HepG2 (cell line): ENCODE results near the gene BIRC3. TPM values are rescaled to one million over a fixed set of nuclear protein-coding genes. Genes with fewer than 3 reads are reported as not detected.

Experiments
- ASH2L ChIP-seq: fragments of 300-600, 200-600 bp; sonication (generic); IDR thresholded peaks from 2 replicates; pipeline ENCODE4 v1.7.0; 2017; ENCODE audit warnings: low read depth, mild to moderate bottlenecking, moderate library complexity, mixed read lengths, low read length; ENCODE audit not compliant: insufficient read length
- KLF11 ChIP-seq: IDR thresholded peaks from 2 replicates; pipeline ENCODE4 v1.6.1; 2016; ENCODE audit warnings: missing compliant biosample characterization
- MAF1 ChIP-seq: sonication (generic); formaldehyde crosslinking; IDR thresholded peaks from 2 replicates; pipeline ENCODE4 v1.5.0; 2020; ENCODE audit warnings: missing genetic modification reagents, borderline replicate concordance
- NFE2L1 ChIP-seq: sonication (generic); formaldehyde crosslinking; IDR thresholded peaks from 2 replicates; pipeline ENCODE4 v1.4.0; 2020; ENCODE audit warnings: missing genetic modification reagents, mild to moderate bottlenecking, borderline replicate concordance
- NFE2L2 ChIP-seq: fragments of 150-350 bp; IDR thresholded peaks from 2 replicates; pipeline ENCODE4 v1.6.1; 2014; ENCODE audit warnings: low read length
- RFX1 ChIP-seq: fragments of 450-650 bp; IDR thresholded peaks from 2 replicates; pipeline ENCODE4 v1.6.1; 2017
- SPEN ChIP-seq: sonication (generic); formaldehyde crosslinking; IDR thresholded peaks from 2 replicates; pipeline ENCODE4 v1.5.1; 2020; ENCODE audit warnings: low read depth, mild to moderate bottlenecking, missing genetic modification reagents
- YEATS4 ChIP-seq: sonication (generic); formaldehyde crosslinking; IDR thresholded peaks from 2 replicates; pipeline ENCODE4 v1.4.0; 2020; ENCODE audit warnings: missing genetic modification reagents, borderline replicate concordance
- ZFP82 ChIP-seq: sonication (generic); formaldehyde crosslinking; IDR thresholded peaks from 2 replicates; pipeline ENCODE4 v1.5.1; 2020; ENCODE audit warnings: mild to moderate bottlenecking, missing genetic modification reagents, borderline replicate concordance
- ZNF333 ChIP-seq: sonication (generic); formaldehyde crosslinking; IDR thresholded peaks from 2 replicates; pipeline ENCODE4 v1.4.0; 2020; ENCODE audit warnings: mild to moderate bottlenecking, missing genetic modification reagents, borderline replicate concordance
- ZNF570 ChIP-seq: sonication (generic); formaldehyde crosslinking; IDR thresholded peaks from 2 replicates; pipeline ENCODE4 v1.4.0; 2020; ENCODE audit warnings: mild to moderate bottlenecking, missing genetic modification reagents, borderline replicate concordance
- polyA plus RNA-seq, 8 experiments: library from polyadenylated mRNA; depleted of rRNA in 3 of 8; stranded (reverse) in 7 of 8; unstranded in 1 of 8; fragments of >200 nt; fragmentation: Illumina TruSeq in 4 of 8; extraction: Trizol in 4 of 8; gene quantifications; 2 replicates each; pipeline versions ENCODE4 v1.2.1 to v1.2.3, GENCODE V29; 2011 to 2016; ENCODE audit warnings: low read depth in 4 of 8, missing spikeins in 1 of 8, mixed read lengths in 1 of 8; ENCODE audit not compliant: insufficient read depth in 1 of 8
- total RNA-seq, 5 experiments: library from RNA; depleted of rRNA; stranded (reverse); fragments of >200 nt; fragmentation: Illumina TruSeq; extraction: Trizol; gene quantifications; 2 replicates each; pipeline ENCODE4 v1.2.3, GENCODE V29; 2016; ENCODE audit warnings: low read depth in 1 of 5
- TF ChIP-seq, protein P1 (sequence below): sonication (generic); formaldehyde crosslinking; IDR thresholded peaks from 2 replicates; pipeline ENCODE4 v1.5.0; 2020; ENCODE audit warnings: mild to moderate bottlenecking, missing genetic modification reagents
- TF ChIP-seq, protein P2 (sequence below): sonication (generic); formaldehyde crosslinking; IDR thresholded peaks from 2 replicates; pipeline ENCODE4 v1.4.0; 2020; ENCODE audit warnings: missing genetic modification reagents, mild to moderate bottlenecking, borderline replicate concordance
- TF ChIP-seq, protein P3 (sequence below): fragments of 450-650 bp; IDR thresholded peaks from 2 replicates; pipeline ENCODE4 v1.6.1; 2016
- TF ChIP-seq, protein P4 (sequence below): sonication (generic); formaldehyde crosslinking; IDR thresholded peaks from 2 replicates; pipeline ENCODE4 v1.4.0; 2020; ENCODE audit warnings: missing genetic modification reagents, mild to moderate bottlenecking, borderline replicate concordance
- TF ChIP-seq, protein P5 (sequence below): sonication (generic); formaldehyde crosslinking; IDR thresholded peaks from 2 replicates; pipeline ENCODE4 v1.4.0; 2020; ENCODE audit warnings: missing genetic modification reagents

The BIRC3 gene
- total and polyA plus RNA-seq, 2 of the 13 experiments (the other 11 are each of a cell fraction or from before 2014, with no cell fraction given), result 0.41 to 4.2 TPM

- TF ChIP-seq YEATS4, result no peak
- TF ChIP-seq, protein P1, sequence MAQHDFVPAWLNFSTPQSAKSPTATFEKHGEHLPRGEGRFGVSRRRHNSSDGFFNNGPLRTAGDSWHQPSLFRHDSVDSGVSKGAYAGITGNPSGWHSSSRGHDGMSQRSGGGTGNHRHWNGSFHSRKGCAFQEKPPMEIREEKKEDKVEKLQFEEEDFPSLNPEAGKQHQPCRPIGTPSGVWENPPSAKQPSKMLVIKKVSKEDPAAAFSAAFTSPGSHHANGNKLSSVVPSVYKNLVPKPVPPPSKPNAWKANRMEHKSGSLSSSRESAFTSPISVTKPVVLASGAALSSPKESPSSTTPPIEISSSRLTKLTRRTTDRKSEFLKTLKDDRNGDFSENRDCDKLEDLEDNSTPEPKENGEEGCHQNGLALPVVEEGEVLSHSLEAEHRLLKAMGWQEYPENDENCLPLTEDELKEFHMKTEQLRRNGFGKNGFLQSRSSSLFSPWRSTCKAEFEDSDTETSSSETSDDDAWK (CRISPR knock-in tag), result no peak
- TF ChIP-seq ZNF570 (CRISPR knock-in tag), result no peak
- peak; percentile 73 for TF ChIP-seq ASH2L
- TF ChIP-seq NFE2L2, result no peak
- TF ChIP-seq ZFP82 (CRISPR knock-in tag), result no peak
- no peak for TF ChIP-seq MAF1 (CRISPR knock-in tag)
- TF ChIP-seq, protein P2, sequence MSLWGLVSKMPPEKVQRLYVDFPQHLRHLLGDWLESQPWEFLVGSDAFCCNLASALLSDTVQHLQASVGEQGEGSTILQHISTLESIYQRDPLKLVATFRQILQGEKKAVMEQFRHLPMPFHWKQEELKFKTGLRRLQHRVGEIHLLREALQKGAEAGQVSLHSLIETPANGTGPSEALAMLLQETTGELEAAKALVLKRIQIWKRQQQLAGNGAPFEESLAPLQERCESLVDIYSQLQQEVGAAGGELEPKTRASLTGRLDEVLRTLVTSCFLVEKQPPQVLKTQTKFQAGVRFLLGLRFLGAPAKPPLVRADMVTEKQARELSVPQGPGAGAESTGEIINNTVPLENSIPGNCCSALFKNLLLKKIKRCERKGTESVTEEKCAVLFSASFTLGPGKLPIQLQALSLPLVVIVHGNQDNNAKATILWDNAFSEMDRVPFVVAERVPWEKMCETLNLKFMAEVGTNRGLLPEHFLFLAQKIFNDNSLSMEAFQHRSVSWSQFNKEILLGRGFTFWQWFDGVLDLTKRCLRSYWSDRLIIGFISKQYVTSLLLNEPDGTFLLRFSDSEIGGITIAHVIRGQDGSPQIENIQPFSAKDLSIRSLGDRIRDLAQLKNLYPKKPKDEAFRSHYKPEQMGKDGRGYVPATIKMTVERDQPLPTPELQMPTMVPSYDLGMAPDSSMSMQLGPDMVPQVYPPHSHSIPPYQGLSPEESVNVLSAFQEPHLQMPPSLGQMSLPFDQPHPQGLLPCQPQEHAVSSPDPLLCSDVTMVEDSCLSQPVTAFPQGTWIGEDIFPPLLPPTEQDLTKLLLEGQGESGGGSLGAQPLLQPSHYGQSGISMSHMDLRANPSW (CRISPR knock-in tag), result no peak
- TF ChIP-seq, protein P3, sequence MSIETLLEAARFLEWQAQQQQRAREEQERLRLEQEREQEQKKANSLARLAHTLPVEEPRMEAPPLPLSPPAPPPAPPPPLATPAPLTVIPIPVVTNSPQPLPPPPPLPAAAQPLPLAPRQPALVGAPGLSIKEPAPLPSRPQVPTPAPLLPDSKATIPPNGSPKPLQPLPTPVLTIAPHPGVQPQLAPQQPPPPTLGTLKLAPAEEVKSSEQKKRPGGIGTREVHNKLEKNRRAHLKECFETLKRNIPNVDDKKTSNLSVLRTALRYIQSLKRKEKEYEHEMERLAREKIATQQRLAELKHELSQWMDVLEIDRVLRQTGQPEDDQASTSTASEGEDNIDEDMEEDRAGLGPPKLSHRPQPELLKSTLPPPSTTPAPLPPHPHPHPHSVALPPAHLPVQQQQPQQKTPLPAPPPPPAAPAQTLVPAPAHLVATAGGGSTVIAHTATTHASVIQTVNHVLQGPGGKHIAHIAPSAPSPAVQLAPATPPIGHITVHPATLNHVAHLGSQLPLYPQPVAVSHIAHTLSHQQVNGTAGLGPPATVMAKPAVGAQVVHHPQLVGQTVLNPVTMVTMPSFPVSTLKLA, result no peak
- no peak for TF ChIP-seq RFX1
- TF ChIP-seq, protein P4, sequence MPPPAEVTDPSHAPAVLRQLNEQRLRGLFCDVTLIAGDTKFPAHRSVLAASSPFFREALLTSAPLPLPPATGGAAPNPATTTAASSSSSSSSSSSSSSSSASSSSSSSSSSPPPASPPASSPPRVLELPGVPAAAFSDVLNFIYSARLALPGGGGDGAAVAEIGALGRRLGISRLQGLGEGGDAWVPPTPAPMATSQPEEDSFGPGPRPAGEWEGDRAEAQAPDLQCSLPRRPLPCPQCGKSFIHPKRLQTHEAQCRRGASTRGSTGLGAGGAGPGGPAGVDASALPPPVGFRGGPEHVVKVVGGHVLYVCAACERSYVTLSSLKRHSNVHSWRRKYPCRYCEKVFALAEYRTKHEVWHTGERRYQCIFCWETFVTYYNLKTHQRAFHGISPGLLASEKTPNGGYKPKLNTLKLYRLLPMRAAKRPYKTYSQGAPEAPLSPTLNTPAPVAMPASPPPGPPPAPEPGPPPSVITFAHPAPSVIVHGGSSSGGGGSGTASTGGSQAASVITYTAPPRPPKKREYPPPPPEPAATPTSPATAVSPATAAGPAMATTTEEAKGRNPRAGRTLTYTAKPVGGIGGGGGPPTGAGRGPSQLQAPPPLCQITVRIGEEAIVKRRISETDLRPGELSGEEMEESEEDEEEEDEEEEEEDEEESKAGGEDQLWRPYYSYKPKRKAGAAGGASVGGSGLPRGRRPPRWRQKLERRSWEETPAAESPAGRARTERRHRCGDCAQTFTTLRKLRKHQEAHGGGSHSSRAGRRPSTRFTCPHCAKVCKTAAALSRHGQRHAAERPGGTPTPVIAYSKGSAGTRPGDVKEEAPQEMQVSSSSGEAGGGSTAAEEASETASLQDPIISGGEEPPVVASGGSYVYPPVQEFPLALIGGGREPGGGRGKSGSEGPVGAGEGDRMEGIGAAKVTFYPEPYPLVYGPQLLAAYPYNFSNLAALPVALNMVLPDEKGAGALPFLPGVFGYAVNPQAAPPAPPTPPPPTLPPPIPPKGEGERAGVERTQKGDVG (CRISPR knock-in tag), result 0 out of 2 replicates have a peak, but pooled peaks have one; percentile 51
- TF ChIP-seq NFE2L1, result peak; percentile 23; the same call in 1 of the 2 replicates
- TF ChIP-seq ZNF333 (CRISPR knock-in tag), result 0 out of 2 replicates have a peak, but pooled peaks have one; percentile 34
- TF ChIP-seq, protein P5, sequence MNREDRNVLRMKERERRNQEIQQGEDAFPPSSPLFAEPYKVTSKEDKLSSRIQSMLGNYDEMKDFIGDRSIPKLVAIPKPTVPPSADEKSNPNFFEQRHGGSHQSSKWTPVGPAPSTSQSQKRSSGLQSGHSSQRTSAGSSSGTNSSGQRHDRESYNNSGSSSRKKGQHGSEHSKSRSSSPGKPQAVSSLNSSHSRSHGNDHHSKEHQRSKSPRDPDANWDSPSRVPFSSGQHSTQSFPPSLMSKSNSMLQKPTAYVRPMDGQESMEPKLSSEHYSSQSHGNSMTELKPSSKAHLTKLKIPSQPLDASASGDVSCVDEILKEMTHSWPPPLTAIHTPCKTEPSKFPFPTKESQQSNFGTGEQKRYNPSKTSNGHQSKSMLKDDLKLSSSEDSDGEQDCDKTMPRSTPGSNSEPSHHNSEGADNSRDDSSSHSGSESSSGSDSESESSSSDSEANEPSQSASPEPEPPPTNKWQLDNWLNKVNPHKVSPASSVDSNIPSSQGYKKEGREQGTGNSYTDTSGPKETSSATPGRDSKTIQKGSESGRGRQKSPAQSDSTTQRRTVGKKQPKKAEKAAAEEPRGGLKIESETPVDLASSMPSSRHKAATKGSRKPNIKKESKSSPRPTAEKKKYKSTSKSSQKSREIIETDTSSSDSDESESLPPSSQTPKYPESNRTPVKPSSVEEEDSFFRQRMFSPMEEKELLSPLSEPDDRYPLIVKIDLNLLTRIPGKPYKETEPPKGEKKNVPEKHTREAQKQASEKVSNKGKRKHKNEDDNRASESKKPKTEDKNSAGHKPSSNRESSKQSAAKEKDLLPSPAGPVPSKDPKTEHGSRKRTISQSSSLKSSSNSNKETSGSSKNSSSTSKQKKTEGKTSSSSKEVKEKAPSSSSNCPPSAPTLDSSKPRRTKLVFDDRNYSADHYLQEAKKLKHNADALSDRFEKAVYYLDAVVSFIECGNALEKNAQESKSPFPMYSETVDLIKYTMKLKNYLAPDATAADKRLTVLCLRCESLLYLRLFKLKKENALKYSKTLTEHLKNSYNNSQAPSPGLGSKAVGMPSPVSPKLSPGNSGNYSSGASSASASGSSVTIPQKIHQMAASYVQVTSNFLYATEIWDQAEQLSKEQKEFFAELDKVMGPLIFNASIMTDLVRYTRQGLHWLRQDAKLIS (CRISPR knock-in tag), result no peak
- no peak for TF ChIP-seq KLF11 (CRISPR knock-in tag)
- TF ChIP-seq SPEN (CRISPR knock-in tag), result peak; percentile 70; the same call in 1 of the 2 replicates
These were observed at the start of gene BIRC3 (continued) for GRCh38 chr11:102317099-102317767.
